ENCODE data around the gene PHF21A.

The PHF21A gene

DNA sequence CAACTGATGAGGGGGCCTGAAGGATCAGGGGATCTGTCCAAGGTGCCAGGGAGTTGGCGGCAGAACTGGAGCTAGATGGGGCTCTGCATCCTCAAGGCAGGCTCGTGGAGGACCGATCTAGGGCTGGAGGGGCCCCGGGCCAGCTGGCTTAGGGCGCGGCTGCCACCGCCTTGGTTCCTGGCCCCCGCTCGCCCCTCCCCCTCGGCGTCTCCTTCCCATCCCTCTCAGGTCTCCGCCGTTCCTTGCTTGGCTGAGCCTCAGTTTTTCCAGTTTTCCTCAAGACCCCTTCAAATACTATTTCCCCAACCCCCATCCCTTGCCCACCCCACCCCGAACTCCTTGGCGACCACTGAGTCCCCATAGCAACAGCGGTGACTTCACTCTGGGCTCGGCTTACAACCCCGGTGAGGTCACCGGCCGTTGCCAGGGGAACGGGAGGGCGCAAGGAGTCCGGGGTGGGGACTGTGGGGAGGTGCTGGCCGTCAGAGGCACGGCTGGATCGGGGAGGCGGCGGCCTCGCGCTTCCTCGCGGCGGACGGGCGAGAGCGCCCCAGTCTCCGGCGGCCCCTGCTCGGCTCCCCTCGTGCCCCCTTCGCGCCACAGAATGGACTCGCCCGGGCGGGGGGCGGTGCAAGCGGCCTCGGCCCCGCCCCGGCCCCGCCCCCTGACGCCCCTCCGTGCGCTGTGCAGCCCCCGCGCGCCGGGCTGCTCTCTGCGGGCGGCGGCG, 221.6 kb downstream of the PHF21A start:
- TF ChIP-seq BHLHE40 (IDR thresholded peaks at IDR 0.05; ENCODE audit: borderline replicate concordance) (peak; percentile 69; the same call in 1 of the 2 replicates), HDGF (IDR thresholded peaks at IDR 0.05; ENCODE audit: borderline replicate concordance) (no peak)

DNA sequence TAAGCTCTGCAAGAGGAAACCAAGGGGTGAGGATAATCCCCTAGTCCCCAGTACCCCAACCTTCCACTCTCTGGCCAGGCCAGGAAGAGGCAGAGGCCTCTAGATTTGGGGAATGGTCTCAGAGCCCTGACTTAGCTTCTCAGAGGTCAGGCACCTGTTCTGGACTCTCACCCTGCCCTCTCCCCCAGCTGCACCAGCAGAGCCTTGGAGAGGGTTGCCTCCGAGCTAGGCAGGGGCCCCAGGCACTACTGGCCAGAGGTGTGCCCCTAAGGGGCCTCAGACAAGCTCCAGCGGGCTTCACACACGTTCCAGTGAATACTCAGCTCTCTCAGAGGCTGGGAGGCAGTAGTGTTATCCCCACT, 222.2 kb downstream of the PHF21A start:
- ChIA-PET POLR2A (interaction anchor here (0.8 to 1.0 kb wide), 2 partner anchors 12 to 14 kb away, joined by 3 to 4 read pairs; no protein-coding TSS in a partner anchor), CTCF (interaction anchor here (0.8 kb wide), 2 partner anchors 26 to 27 kb away, joined by 3 read pairs; no protein-coding TSS in a partner anchor)
- no peak for DNase-seq (ENCODE audit: extremely low spot score)
- TF ChIP-seq FOXK2 (IDR thresholded peaks at IDR 0.05) (no peak), SUZ12 (IDR thresholded peaks at IDR 0.05) (no peak), FOXA1 (IDR thresholded peaks at IDR 0.05) (no peak), L3MBTL2 (conservative IDR thresholded peaks at IDR 0.05) (no peak), HDGF (IDR thresholded peaks at IDR 0.05; ENCODE audit: borderline replicate concordance) (no peak), ELF4 (IDR thresholded peaks at IDR 0.05) (no peak), LEF1 (IDR thresholded peaks at IDR 0.05; ENCODE audit: borderline replicate concordance) (no peak), ZNF384 (IDR thresholded peaks at IDR 0.05) (no peak), CTBP1 (IDR thresholded peaks at IDR 0.05; ENCODE audit: borderline replicate concordance) (no peak), SP1 (IDR thresholded peaks at IDR 0.05) (no peak)

More for the DNA sequence above, 221.6 kb downstream of the PHF21A start:
- ChIA-PET CTCF (interaction anchor here (0.8 kb wide), 1 partner anchor 27 kb away, joined by 3 read pairs; no protein-coding TSS in a partner anchor), POLR2A (interaction anchor here (0.8 to 1.3 kb wide), 3 partner anchors 13 to 15 kb away, joined by 3 to 4 read pairs (median 3); no protein-coding TSS in a partner anchor)
- peak; percentile 90 for DNase-seq (ENCODE audit: extremely low spot score)

DNA sequence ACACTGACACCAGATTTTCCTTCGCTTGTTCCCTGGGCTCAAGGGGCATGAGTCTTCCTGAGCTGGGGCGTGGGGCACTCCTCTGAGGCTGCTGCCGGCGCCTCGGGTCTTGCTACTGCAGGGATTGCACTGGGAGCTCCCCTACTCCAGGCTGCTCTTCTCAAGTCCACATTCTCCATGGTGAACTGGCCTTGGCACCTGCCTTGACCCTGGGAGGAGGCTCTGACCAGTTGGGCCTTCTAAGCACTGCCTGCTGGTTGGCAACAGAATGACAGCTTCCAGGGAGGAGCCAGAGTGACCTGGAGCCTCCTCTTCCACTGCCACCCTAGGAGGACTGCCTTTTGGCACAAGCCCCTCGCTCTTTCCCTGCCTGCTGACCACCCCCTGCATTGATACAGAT, 223.7 kb downstream of the PHF21A start:
- ChIA-PET POLR2A (no interaction called here), CTCF (interaction anchor here (0.7 kb wide), 1 partner anchor 66 kb away, joined by 3 read pairs; no protein-coding TSS in a partner anchor)
- TF ChIP-seq NFRKB (IDR thresholded peaks at IDR 0.05) (no peak), ARNT (IDR thresholded peaks at IDR 0.05) (no peak), SP1 (IDR thresholded peaks at IDR 0.05) (no peak), FOXA1 (IDR thresholded peaks at IDR 0.05) (no peak), HDGF (IDR thresholded peaks at IDR 0.05; ENCODE audit: borderline replicate concordance) (no peak), BHLHE40 (IDR thresholded peaks at IDR 0.05; ENCODE audit: borderline replicate concordance) (no peak), ZNF384 (IDR thresholded peaks at IDR 0.05) (no peak), LEF1 (IDR thresholded peaks at IDR 0.05; ENCODE audit: borderline replicate concordance) (no peak), CTBP1 (IDR thresholded peaks at IDR 0.05; ENCODE audit: borderline replicate concordance) (no peak), SUZ12 (IDR thresholded peaks at IDR 0.05) (no peak), FOXM1 (IDR thresholded peaks at IDR 0.05; ENCODE audit: borderline replicate concordance) (no peak), TARDBP (IDR thresholded peaks at IDR 0.05) (no peak)
- TF ChIP-seq, protein P1, sequence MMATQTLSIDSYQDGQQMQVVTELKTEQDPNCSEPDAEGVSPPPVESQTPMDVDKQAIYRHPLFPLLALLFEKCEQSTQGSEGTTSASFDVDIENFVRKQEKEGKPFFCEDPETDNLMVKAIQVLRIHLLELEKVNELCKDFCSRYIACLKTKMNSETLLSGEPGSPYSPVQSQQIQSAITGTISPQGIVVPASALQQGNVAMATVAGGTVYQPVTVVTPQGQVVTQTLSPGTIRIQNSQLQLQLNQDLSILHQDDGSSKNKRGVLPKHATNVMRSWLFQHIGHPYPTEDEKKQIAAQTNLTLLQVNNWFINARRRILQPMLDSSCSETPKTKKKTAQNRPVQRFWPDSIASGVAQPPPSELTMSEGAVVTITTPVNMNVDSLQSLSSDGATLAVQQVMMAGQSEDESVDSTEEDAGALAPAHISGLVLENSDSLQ (IDR thresholded peaks at IDR 0.05), result no peak
- no peak for DNase-seq (ENCODE audit: extremely low spot score)

GRCh38 chr11:45896422-45896984, 224.8 kb downstream of the PHF21A start:
- DNase-seq (ENCODE audit: extremely low spot score), result peak; percentile 45
- ChIA-PET POLR2A (interaction anchor here (1.0 kb wide), 1 partner anchor 12 kb away, joined by 3 read pairs; no protein-coding TSS in a partner anchor), CTCF (interaction anchor here (1.1 kb wide), 1 partner anchor 24 kb away, joined by 3 read pairs; no protein-coding TSS in a partner anchor)
- TF ChIP-seq, protein P1 (IDR thresholded peaks at IDR 0.05), result no peak
- no peak for TF ChIP-seq FOXA1 (IDR thresholded peaks at IDR 0.05)
- TF ChIP-seq FOXM1 (IDR thresholded peaks at IDR 0.05; ENCODE audit: borderline replicate concordance), result peak; percentile 55; the same call in 1 of the 2 replicates
- no peak for TF ChIP-seq TARDBP (IDR thresholded peaks at IDR 0.05)

DNA sequence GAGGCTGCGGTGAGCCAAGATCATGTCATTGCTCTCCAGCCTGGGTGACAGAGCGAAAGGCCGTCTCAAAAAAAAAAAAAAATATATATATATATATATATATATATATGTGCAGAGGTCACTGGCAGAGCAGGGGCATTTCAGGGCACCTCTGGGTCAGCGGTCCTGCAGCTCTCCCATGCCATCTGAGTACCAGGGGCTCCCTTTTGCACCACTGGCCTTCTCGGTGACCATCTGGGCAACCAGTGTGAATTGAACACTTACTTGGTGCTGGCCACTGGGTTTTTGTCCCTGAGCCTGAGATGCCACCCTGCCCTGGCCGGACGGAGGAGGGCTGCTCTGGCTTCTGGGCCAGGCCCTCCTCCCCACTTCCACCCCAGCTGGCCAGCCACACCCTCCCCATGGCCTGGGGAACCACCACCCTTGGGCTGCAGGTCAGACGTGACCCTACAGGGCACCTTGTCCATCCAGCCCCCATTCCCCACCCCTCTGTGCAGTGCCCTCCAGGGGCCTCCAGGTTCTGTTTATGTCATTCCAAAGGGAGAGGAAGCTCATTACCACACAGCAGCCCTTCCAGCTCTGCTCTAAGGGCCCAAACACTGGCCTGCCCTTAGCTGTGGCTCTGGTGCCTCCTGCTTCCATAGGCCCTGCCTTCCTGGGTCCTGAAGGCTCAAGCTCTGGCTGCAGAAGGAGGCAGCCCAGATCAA, 225.5 kb downstream of the PHF21A start:
- CTCF ChIA-PET, result interaction anchor here (1.1 kb wide), 1 partner anchor 23 kb away, joined by 3 read pairs; no protein-coding TSS in a partner anchor
- POLR2A ChIA-PET, result no interaction called here
- DNase-seq (ENCODE audit: extremely low spot score), result no peak
- no peak for TF ChIP-seq CTBP1 (IDR thresholded peaks at IDR 0.05; ENCODE audit: borderline replicate concordance)
- no peak for TF ChIP-seq FOXM1 (IDR thresholded peaks at IDR 0.05; ENCODE audit: borderline replicate concordance)
- TF ChIP-seq SP1 (IDR thresholded peaks at IDR 0.05), result no peak
- no peak for TF ChIP-seq SUZ12 (IDR thresholded peaks at IDR 0.05)
- no peak for TF ChIP-seq TARDBP (IDR thresholded peaks at IDR 0.05)
- TF ChIP-seq ELF4 (IDR thresholded peaks at IDR 0.05), result no peak
- no peak for TF ChIP-seq NFRKB (IDR thresholded peaks at IDR 0.05)
- no peak for TF ChIP-seq HDGF (IDR thresholded peaks at IDR 0.05; ENCODE audit: borderline replicate concordance)
- no peak for TF ChIP-seq ARNT (IDR thresholded peaks at IDR 0.05)
- no peak for TF ChIP-seq L3MBTL2 (conservative IDR thresholded peaks at IDR 0.05)

GRCh38 chr11:45894555-45895247, 226.6 kb downstream of the PHF21A start:
- ChIA-PET POLR2A (no interaction called here), CTCF (no interaction called here)

More at GRCh38 chr11:45894555-45895247, 226.6 kb downstream of the PHF21A start:
- no peak for DNase-seq (ENCODE audit: extremely low spot score)
- TF ChIP-seq SP1 (IDR thresholded peaks at IDR 0.05) (no peak), SUZ12 (IDR thresholded peaks at IDR 0.05) (no peak), ELF4 (IDR thresholded peaks at IDR 0.05) (no peak), BHLHE40 (IDR thresholded peaks at IDR 0.05; ENCODE audit: borderline replicate concordance) (no peak), FOXK2 (IDR thresholded peaks at IDR 0.05) (no peak), NFRKB (IDR thresholded peaks at IDR 0.05) (no peak), ZNF384 (IDR thresholded peaks at IDR 0.05) (no peak), L3MBTL2 (conservative IDR thresholded peaks at IDR 0.05) (no peak), FOXM1 (IDR thresholded peaks at IDR 0.05; ENCODE audit: borderline replicate concordance) (no peak), FOXA1 (IDR thresholded peaks at IDR 0.05) (no peak), TARDBP (IDR thresholded peaks at IDR 0.05) (no peak), HDGF (IDR thresholded peaks at IDR 0.05; ENCODE audit: borderline replicate concordance) (no peak), LEF1 (IDR thresholded peaks at IDR 0.05; ENCODE audit: borderline replicate concordance) (no peak)
- TF ChIP-seq, protein P1 (IDR thresholded peaks at IDR 0.05), result no peak
